CD4-positive, alpha-beta T cell treated with Interleukin-6 for 4 hours (primary cell): ENCODE data around the gene UBTF.

ENCODE experiments used
- DNase-seq: peaks from one replicate; pipeline ENCODE4 v3.0.0-alpha.2; 2020; ENCODE audit warnings: mixed read lengths

Gene UBTF

DNA sequence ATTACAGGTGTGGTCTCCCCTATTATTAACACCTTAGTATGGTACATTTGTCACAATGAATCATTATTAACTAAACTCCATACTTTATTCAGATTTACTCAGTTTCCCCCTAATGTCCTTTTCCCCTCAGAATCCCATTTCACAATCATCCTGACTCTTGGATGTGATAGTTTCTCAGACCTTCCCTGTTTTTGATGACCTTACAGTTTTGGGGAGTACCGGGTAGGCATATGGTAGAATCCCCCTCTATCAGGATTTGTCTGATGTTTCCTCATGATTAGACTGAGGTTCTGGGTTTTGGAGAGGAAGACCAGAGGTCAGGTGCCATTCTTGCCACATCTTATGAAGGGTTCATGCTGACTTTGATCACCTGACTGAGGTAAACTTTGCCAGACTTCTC, 55.0 kb downstream of the UBTF start:
- DNase-seq: no peak

- peak; percentile 32 for DNase-seq
Observed at GRCh38 chr17:44159519-44160210, 59.8 kb downstream of the UBTF start.

DNA sequence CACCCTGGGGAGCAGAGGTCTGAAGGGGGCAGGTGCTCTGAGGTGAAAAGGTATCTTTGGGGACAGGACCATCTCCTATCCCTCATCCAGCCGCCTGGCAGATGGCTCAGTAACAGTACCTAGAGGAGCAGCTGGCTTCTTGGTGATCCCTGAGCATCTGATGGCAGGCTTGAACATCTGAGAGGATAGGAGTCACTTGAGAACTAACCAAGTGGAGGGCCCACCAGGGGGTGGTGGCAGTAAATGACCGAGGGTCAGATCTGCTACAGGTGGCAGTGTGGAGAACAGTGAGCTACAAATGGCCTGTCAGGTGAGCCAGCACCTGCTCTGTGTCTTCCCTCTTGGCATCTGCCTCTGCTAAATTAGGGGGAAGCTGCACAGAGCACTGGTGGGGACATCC, 64.0 kb downstream of the UBTF start:
- no peak for DNase-seq
